Measurements from ENCODE around the gene BTG1.

The BTG1 gene

DNA sequence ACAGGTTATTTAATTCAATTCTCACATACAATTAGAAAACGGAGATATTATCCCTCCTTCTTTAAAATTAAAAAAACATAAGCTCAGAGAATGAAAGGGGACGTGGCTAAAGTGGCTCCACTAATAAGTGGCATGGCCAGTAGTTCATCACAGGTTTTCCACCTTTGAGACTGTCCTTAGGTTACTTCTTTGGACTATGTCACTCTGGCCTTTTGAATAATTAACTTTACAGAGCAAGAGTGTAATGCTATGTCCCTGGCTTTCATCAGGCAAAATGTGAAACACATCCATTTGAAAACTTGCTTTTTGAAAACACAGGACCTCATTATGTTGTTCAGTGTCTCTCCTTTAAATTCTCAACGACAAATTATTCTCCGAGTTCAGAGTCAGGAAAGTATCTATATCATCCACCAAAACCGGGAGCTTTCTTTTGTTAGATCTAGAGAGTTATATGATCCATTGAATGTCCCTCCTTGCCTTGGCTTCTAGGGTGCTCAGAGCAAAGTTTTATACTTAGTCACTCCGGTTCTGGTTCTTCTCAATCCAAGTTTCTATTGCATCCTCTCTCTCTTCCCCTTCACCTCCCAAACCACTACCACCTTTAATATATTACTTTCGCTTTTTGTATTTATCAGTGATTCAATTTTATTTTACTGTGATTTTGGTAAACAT is 43.0 kb upstream of the BTG1 start:
- Histone ChIP-seq H3F3A (ENCODE audit: insufficient read depth, low read length) (no peaks in the 10 kb centered on the region), H3K27ac (ENCODE audit: low read depth, low read length, poor library complexity, severe bottlenecking) (no peak overlapping the region), H3K27me3 (ENCODE audit: insufficient read depth, low read length) (no peaks in the 10 kb centered on the region), H3K79me2 (ENCODE audit: insufficient read depth, low read length) (no peaks in the 10 kb centered on the region), H3K4me1 (ENCODE audit: insufficient read depth, low read length, severe bottlenecking) (peaks cover 24% of the 10 kb centered on the region), H3K9ac (ENCODE audit: low read length) (no peak overlapping the region), H3K36me3 (ENCODE audit: insufficient read depth, low read length) (no peaks in the 10 kb centered on the region), H2AFZ (ENCODE audit: low read length) (no peak overlapping the region), H3K4me2 (ENCODE audit: low read length) (no peak overlapping the region), H3K4me3 (ENCODE audit: low read depth, low read length, poor library complexity, severe bottlenecking) (no peak overlapping the region), H3K9me3 (ENCODE audit: low read length) (no peaks in the 10 kb centered on the region), H3K9me2 (ENCODE audit: low read depth, low read length) (no peaks in the 10 kb centered on the region), H4K20me1 (ENCODE audit: insufficient read depth, low read length) (no peaks in the 10 kb centered on the region)
- TF ChIP-seq, protein P1, sequence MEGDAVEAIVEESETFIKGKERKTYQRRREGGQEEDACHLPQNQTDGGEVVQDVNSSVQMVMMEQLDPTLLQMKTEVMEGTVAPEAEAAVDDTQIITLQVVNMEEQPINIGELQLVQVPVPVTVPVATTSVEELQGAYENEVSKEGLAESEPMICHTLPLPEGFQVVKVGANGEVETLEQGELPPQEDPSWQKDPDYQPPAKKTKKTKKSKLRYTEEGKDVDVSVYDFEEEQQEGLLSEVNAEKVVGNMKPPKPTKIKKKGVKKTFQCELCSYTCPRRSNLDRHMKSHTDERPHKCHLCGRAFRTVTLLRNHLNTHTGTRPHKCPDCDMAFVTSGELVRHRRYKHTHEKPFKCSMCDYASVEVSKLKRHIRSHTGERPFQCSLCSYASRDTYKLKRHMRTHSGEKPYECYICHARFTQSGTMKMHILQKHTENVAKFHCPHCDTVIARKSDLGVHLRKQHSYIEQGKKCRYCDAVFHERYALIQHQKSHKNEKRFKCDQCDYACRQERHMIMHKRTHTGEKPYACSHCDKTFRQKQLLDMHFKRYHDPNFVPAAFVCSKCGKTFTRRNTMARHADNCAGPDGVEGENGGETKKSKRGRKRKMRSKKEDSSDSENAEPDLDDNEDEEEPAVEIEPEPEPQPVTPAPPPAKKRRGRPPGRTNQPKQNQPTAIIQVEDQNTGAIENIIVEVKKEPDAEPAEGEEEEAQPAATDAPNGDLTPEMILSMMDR (IDR thresholded peaks at IDR 0.05; ENCODE audit: low read length) = no peak
- no peak for TF ChIP-seq EZH2 (IDR thresholded peaks at IDR 0.05; ENCODE audit: borderline replicate concordance, low read length)

DNA sequence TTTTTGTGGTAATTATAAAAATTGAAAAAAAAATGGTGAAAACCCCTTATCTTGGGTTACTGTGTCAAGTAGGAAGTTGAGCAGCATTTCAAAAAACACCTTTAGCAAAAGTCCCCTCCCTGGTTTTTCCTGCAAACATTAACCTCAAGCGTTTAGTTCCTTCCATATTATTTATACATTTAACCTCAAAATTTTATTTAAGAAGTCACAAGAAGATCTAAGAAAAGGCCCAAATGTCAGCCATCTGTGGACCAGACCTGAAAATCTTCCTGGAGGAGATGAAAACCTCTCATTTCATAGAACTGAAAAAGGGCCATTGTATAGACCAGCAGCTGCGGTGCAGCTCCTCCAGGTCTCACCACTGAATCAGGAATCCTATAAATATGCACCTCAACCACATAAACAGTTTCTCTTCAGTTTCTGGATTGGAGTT is 40.4 kb upstream of the BTG1 start:
- H3K79me2 ChIP-seq (ENCODE audit: insufficient read depth, low read length) = no peaks in the 10 kb centered on the region
- H3K36me3 ChIP-seq (ENCODE audit: insufficient read depth, low read length) = no peaks in the 10 kb centered on the region
- H3K4me1 ChIP-seq (ENCODE audit: insufficient read depth, low read length, severe bottlenecking) = peaks cover 18% of the 10 kb centered on the region
- no peak overlapping the region for H3K27ac ChIP-seq (ENCODE audit: low read depth, low read length, poor library complexity, severe bottlenecking)
- H3K9me2 ChIP-seq (ENCODE audit: low read depth, low read length) = no peaks in the 10 kb centered on the region
- H3K4me2 ChIP-seq (ENCODE audit: low read length) = no peak overlapping the region
- H3F3A ChIP-seq (ENCODE audit: insufficient read depth, low read length) = no peaks in the 10 kb centered on the region
- H3K27me3 ChIP-seq (ENCODE audit: insufficient read depth, low read length) = no peaks in the 10 kb centered on the region
- no peak overlapping the region for H3K4me3 ChIP-seq (ENCODE audit: low read depth, low read length, poor library complexity, severe bottlenecking)
- H3K9ac ChIP-seq (ENCODE audit: low read length) = no peak overlapping the region
- no peak overlapping the region for H2AFZ ChIP-seq (ENCODE audit: low read length)
- TF ChIP-seq, protein P1 (IDR thresholded peaks at IDR 0.05; ENCODE audit: low read length) = no peak
- no peak for TF ChIP-seq EZH2 (IDR thresholded peaks at IDR 0.05; ENCODE audit: borderline replicate concordance, low read length)
- no peaks in the 10 kb centered on the region for H4K20me1 ChIP-seq (ENCODE audit: insufficient read depth, low read length)
- H3K9me3 ChIP-seq (ENCODE audit: low read length) = no peaks in the 10 kb centered on the region

DNA sequence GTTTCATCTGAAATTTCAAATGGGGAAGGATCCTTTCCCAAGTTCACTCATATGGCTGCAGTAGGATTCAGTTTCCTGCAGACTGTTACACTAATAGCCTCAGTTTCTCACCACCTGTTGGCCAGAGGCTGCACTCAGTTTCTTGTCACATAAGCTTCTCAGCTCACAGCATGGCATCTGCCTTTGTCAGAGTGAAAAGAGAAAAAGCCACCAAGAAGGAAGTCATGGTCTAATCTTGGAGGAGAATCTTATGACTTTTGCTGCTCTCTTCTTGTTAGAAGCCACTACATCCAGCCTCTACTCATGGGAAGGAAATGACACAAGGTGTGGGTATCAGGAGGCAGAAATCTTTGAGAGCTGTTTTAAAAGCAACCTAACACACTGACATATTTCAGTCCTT is 39.4 kb upstream of the BTG1 start:
- no peaks in the 10 kb centered on the region for H4K20me1 ChIP-seq (ENCODE audit: insufficient read depth, low read length)
- H3K9ac ChIP-seq (ENCODE audit: low read length) = no peak overlapping the region
- H3K9me3 ChIP-seq (ENCODE audit: low read length) = no peaks in the 10 kb centered on the region
- H3F3A ChIP-seq (ENCODE audit: insufficient read depth, low read length) = no peaks in the 10 kb centered on the region
- H3K36me3 ChIP-seq (ENCODE audit: insufficient read depth, low read length) = no peaks in the 10 kb centered on the region
- H3K4me2 ChIP-seq (ENCODE audit: low read length) = no peak overlapping the region
- H3K4me3 ChIP-seq (ENCODE audit: low read depth, low read length, poor library complexity, severe bottlenecking) = no peak overlapping the region
- H3K27ac ChIP-seq (ENCODE audit: low read depth, low read length, poor library complexity, severe bottlenecking) = no peak overlapping the region
- no peaks in the 10 kb centered on the region for H3K27me3 ChIP-seq (ENCODE audit: insufficient read depth, low read length)
- 0 out of 2 replicates have a peak overlapping the region, but pooled peaks have one; percentile 24 for H2AFZ ChIP-seq (ENCODE audit: low read length)
- peaks cover 18% of the 10 kb centered on the region for H3K4me1 ChIP-seq (ENCODE audit: insufficient read depth, low read length, severe bottlenecking)
- no peaks in the 10 kb centered on the region for H3K79me2 ChIP-seq (ENCODE audit: insufficient read depth, low read length)
- no peak for TF ChIP-seq EZH2 (IDR thresholded peaks at IDR 0.05; ENCODE audit: borderline replicate concordance, low read length)
- no peaks in the 10 kb centered on the region for H3K9me2 ChIP-seq (ENCODE audit: low read depth, low read length)

DNA sequence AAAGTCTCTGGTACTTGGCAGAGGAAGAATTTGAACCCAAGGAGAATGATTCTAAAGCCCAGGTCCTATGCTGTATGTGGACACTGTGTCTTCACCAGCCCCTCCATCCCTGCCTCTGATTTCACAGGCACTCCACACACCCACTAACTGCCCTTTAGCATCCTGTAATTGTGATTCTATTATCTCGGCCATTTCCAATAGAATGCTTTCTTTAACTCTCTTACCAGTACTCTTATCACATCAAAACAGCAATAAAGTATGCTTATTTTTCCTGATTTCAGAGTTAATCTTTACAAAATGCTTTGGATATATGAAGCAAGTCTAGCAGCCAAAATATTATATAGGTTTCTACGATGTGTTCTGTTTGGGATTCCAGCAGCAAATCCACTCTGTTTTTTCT is 37.9 kb upstream of the BTG1 start:
- TF ChIP-seq, protein P1 (IDR thresholded peaks at IDR 0.05; ENCODE audit: low read length) = no peak
- TF ChIP-seq EZH2 (IDR thresholded peaks at IDR 0.05; ENCODE audit: borderline replicate concordance, low read length) = no peak
- Histone ChIP-seq H4K20me1 (ENCODE audit: insufficient read depth, low read length) (no peaks in the 10 kb centered on the region), H3K27me3 (ENCODE audit: insufficient read depth, low read length) (no peaks in the 10 kb centered on the region), H3K9me3 (ENCODE audit: low read length) (no peaks in the 10 kb centered on the region), H3K27ac (ENCODE audit: low read depth, low read length, poor library complexity, severe bottlenecking) (no peak overlapping the region), H3K79me2 (ENCODE audit: insufficient read depth, low read length) (no peaks in the 10 kb centered on the region), H3F3A (ENCODE audit: insufficient read depth, low read length) (no peaks in the 10 kb centered on the region), H3K36me3 (ENCODE audit: insufficient read depth, low read length) (no peaks in the 10 kb centered on the region), H3K4me2 (ENCODE audit: low read length) (no peak overlapping the region), H3K9me2 (ENCODE audit: low read depth, low read length) (no peaks in the 10 kb centered on the region), H3K4me1 (ENCODE audit: insufficient read depth, low read length, severe bottlenecking) (peaks cover 18% of the 10 kb centered on the region), H3K9ac (ENCODE audit: low read length) (no peak overlapping the region), H3K4me3 (ENCODE audit: low read depth, low read length, poor library complexity, severe bottlenecking) (no peak overlapping the region), H2AFZ (ENCODE audit: low read length) (no peak overlapping the region)
